Measurements from ENCODE around the gene SLCO3A1.

The SLCO3A1 gene

DNA sequence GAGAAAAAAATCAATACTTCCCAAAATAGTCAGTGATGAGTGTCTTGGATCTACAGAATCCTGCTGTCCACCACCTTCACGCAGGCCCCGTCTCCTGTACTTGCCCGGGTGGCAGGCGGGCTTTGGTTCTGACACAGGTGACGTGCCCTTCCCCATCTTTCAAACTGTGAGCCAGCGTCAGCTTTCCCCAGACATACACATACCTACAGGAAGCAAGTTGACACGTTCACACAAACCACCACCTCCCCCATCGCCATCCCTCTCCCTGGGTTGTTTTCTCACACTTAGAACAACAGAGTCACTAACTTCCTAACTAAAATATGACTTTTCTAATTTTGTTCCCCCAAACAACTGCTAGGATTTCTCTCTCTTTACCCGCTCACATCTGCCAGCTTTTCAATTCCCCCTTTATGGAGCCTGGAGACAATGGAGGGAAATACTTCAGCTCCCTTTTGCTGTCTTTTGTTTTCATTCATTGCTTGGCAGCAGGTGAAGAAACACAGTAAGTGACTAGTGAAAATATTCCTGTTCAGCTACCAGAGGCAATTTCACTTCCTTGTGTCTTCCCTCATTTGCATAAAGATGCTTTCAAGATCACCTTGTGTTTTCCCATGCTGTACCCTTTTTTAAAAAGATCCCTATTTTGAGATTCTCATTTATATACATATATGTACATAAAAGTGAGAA lies 248.3 kb downstream of the SLCO3A1 start:
- DNase-seq: no peak

- DNase-seq: no peak
These were observed 248.9 kb downstream of the SLCO3A1 start for GRCh38 chr15:92102395-92102755.

- no peak for DNase-seq
These were observed 250.6 kb downstream of the SLCO3A1 start for GRCh38 chr15:92104072-92104471.

DNA sequence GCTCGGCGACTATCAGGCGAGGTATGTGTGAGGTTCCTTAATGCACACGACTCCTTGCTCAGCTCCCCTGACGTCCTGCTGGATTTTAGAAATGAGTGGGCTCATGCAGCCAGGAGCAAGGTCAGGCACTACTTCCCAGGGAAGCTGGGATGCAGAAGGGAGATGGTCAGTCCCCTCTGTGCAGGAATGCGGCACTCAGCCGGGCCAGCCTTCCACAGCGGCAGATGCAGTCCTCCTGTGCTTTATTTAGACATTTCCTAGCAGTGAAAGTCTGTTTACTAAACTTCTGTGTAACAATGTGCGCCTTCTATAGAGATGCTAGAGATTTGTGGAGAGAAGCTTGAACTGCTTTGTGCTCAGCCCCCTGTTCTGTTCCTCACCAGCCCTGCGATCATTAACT lies 252.1 kb downstream of the SLCO3A1 start:
- no peak for DNase-seq

DNA sequence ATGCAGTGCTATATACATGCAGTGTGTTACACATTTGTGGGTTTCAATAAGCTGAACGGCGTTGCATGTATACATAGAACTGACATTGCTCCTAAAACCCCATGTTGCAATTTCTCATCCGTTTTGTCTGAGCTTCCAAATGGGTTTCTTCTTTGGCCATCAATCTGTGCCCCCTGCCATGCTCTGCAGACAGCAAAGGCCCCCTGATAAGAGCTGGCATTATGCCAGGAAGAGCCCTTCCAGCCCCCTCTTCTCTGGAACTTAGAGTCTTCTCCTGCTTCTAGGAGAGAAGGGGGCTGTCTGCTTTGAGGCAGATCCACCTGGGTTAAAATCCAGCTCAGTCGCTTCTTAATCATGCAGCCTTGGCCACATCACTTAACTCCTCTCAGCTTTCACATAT lies 254.0 kb downstream of the SLCO3A1 start:
- no peak for DNase-seq

DNA sequence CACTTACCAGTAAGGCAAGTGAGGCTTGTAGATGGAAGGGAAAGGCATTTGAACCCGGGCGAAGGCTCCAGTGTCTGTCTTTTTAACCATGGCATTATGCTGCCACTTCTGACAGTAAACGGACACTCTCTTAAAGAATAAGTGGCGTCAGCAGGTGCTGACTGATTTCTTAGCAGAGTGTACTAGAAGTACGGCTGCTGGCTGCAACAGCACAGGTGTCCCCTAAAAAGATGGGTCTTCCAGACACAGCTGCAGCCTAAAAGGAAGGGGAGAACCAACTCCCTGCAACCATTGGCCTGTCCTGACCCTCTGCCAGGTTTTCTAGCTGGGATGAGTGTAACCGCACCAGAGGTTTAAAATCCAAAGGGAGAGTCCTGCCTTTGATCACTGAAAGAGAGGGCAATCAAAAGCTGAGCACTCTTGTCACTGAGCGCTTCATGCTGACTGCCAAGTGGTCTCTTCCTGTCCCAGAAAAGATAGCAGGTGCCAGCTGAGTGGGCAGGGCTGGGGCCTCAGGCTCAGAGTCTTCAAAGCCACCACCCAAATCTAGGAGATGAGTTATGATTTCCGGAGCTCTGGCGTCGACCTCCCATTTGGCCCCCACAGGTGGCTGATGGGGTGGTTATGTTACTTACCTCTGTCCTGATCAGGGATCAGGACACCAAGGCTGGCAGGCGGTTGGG lies 255.8 kb downstream of the SLCO3A1 start:
- DNase-seq: no peak

- no peak for DNase-seq
These were observed 257.8 kb downstream of the SLCO3A1 start for GRCh38 chr15:92111291-92111690.

DNA sequence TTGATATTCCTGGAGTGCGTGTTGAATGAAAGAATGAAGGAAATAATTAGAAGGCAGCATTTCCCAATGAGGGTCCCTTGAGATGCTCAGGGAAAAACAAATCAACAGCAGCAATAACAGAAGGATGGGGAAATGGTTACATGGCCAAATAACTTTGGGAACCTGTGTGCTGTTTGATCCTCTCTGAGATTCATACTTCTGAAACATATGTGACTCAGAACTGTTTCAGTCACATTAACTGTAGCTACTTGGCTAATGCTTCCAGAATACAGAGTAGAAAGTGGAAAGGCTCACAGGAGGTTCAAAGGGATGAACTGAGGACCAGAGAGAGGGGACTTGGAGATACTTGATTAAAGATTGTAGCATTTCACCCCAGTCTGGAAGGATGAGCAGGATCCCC lies 258.2 kb downstream of the SLCO3A1 start:
- no peak for DNase-seq

GRCh38 chr15:92112180-92112579 lies 258.7 kb downstream of the SLCO3A1 start:
- DNase-seq: no peak

GRCh38 chr15:92112711-92113110 lies 259.2 kb downstream of the SLCO3A1 start:
- no peak for DNase-seq

- no peak for DNase-seq
These were observed 260.3 kb downstream of the SLCO3A1 start for GRCh38 chr15:92113832-92114231.

- DNase-seq: no peak
These were observed 262.3 kb downstream of the SLCO3A1 start for GRCh38 chr15:92115834-92116233.

GRCh38 chr15:92116330-92116729 lies 262.8 kb downstream of the SLCO3A1 start:
- DNase-seq: no peak

DNA sequence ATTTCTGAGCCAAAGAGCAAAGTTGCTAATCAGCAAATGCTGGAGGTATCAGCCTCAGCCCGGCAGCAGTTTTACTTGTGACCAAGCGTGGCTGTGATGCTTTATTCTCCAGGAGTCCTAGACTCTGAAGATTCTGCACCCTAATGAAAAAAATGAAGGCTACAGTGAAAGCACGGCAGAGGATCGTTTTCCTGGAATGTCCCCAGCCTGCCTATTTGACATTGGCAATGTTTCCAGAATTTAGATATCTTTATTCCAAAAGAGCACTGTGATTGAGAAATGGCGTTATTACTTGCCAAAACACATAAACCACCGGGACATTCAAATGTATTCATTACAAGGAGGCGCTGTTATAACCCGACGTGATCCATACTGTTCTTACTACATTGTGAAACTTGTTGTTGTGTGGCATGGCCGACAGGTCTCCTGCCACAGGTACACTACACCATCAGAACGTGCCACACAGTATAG lies 263.8 kb downstream of the SLCO3A1 start:
- no peak for DNase-seq

- DNase-seq: no peak
These were observed 264.8 kb downstream of the SLCO3A1 start for GRCh38 chr15:92118162-92118935.

DNA sequence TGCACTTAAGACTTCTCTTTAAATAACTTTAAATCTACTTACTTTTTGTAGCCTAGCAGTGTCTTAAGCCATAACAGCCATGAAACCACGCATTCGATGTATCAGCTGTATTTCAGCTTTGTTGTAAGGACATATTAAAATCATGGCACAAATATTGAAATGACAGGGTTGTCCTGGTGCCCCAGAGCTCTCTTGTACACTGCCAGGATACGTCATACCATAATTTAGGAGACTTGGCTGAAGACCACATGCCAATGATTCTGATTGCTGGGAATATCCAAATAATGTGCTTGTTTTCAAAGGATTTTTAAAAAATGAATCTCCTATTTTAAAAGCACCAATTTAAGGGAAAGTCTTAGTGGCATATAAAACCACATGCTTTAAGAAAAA lies 265.4 kb downstream of the SLCO3A1 start:
- DNase-seq: no peak

DNA sequence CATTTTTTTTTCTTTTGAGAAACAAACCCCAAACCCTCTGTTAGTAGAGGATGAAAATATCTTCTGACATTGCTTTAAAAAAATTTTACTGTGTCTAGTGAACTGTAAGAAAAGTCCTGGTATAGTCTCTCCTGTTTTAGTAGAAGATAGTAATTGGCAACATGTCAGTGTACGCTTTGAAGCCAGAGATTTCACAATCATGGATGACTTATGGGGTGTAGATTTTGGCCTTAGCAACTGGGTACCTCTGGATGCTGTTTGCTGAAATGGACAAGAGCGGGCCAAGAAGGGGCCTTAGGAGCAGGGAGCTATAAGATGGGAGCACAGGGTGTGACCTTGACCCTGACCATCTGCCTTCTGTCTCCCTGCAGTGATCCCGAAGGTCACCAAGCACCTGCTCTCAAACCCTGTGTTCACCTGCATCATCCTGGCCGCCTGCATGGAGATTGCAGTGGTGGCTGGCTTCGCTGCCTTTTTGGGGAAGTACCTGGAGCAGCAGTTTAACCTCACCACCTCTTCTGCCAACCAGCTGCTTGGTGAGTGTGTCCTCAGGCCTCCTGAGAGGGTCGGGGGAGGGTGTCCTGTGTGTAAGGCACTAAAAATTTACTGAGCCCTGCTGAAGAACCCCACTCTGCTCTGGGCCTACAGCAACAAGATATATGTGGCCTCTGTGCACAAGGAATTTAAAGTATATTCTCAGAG lies 266.7 kb downstream of the SLCO3A1 start:
- DNase-seq: no peak

DNA sequence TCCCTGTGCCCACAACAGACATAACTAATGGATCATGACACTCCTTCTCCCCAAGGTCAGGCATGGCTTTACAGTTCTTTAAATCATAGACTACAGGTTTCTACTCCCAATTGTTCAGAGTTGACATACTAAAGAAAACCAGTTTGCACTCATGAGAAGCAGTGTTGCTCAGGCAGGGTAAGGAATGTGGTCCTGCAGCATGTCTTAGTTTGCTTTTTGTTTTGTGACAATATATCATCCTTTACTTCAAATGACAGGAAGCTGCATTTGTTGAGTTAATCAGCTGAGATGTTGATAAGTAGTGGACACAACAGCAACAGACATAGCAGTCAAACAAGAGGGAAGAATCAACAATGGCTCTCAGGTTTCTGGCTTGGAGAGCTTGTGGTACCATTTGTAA lies 267.5 kb downstream of the SLCO3A1 start:
- no peak for DNase-seq

GRCh38 chr15:92122259-92122658 lies 268.8 kb downstream of the SLCO3A1 start:
- DNase-seq: no peak

DNA sequence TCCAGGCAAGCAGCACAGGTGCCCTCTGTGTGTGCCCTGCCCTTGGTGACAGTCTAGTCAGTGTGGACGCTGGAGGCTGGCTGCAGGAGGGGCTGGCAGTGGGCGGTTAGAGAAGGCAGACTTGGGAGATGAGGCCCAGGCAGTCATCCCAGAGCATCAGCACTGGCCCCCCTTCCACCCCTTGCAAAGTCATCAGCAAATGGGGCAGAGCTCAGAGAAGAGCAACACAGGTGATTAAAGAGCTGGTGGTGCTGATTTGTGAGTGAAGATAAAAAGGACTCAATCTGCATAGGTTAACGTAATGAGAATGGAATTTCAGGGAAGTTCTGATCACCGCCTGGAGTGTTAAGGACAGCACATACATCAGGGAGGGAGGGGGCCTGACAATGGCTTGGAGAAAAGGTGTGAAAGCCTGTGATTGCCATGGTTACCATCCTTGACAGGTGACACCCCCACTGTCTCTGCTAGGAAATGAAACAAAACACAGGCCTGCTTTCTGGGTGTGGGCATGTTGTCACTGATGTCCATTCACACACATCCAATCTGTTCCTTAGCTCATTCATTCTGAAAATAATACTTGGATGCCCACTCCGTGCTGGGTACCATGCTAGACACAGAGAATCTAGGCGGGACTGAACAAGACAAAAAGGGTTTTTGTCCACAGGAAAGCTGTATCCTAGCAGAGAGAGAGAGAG lies 270.6 kb downstream of the SLCO3A1 start:
- DNase-seq: no peak

DNA sequence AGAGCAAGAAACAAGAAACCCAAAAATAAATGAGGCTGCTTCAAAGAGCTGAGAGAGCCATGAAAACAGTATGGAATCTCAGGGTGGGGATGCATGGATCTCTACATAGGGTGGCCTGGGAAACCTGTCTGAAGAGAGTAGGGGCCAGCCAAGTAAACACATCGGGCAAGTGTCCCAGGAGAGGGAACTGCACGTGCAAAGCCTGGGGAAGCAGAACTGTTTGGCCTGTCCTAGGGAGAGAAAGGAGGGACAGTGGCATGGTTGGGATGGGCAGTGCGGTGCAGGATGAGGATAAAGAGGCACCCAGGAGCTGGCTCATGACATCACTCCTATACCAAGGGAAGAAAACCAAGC lies 271.1 kb downstream of the SLCO3A1 start:
- no peak for DNase-seq

DNA sequence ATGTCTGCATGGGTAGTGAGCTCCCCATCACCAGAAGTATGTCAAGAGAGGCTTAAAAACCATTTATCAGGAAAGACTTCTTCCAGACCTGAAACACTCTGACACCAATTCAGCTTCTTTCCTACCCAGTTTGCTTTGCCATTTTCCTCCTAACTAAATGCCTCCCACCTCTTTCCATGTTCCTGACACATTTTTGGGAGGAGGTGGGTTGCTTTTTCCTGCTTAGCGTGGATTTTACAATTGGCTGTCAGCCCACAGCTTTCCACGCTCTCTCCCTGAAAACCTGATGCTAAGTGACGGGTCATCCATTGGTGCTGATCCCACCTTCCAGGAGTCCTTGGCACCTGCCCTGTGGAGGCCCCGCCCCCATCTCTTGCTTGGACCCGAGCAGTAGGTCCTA lies 275.3 kb downstream of the SLCO3A1 start:
- no peak for DNase-seq

GRCh38 chr15:92130244-92130643 lies 276.7 kb downstream of the SLCO3A1 start:
- DNase-seq: no peak
